H1 (cell line): ENCODE data around the gene AFF2.

ENCODE experiments used
- CBX5 ChIP-seq: fragments of 300-800, 300-1000 bp; sonication (generic); IDR thresholded peaks from 2 replicates; pipeline ENCODE4 v1.7.1; 2016; ENCODE audit warnings: antibody characterized with exemption, low read length, low read depth
- CHD1 ChIP-seq: IDR thresholded peaks from 2 replicates; pipeline ENCODE4 v1.6.1; 2012; ENCODE audit warnings: low read depth, low read length, improper control_type of control experiment
- CHD2 ChIP-seq: IDR thresholded peaks from 2 replicates; pipeline ENCODE4 v1.6.1; 2012; ENCODE audit warnings: low read length, improper control_type of control experiment
- CTCF ChIP-seq, 3 experiments: IDR thresholded peaks; 1 replicate in 2 of 3; 2 replicates in 1 of 3; pipeline versions ENCODE4 v1.5.1 to v1.6.1; 2011; ENCODE audit warnings: low read length in 3 of 3, mild to moderate bottlenecking in 3 of 3, inconsistent platforms in 2 of 3, low read depth in 1 of 3, moderate library complexity in 1 of 3; ENCODE audit not compliant: insufficient read depth in 1 of 3; ENCODE audit errors: control extremely low read depth in 1 of 3
- HDAC2 ChIP-seq, 2 experiments: fragments of 300-600 bp in 1 of 2; sonication (generic) in 1 of 2; IDR thresholded peaks; 2 replicates each; pipeline ENCODE4 v1.6.1; 2011 to 2012; ENCODE audit warnings: low read depth in 2 of 2, low read length in 2 of 2, mild to moderate bottlenecking in 2 of 2, moderate library complexity in 2 of 2, borderline replicate concordance in 1 of 2, inconsistent platforms in 1 of 2
- HDAC6 ChIP-seq: IDR thresholded peaks from one replicate; pipeline ENCODE4 v1.7.1; 2012; ENCODE audit warnings: low read depth, mild to moderate bottlenecking, inconsistent platforms, low read length, moderate library complexity
- JUN ChIP-seq: IDR thresholded peaks from 2 replicates; pipeline ENCODE4 v1.6.1; 2011; ENCODE audit warnings: low read depth, mild to moderate bottlenecking, improper control_type of control experiment, low read length
- JUND ChIP-seq: IDR thresholded peaks from 2 replicates; pipeline ENCODE4 v1.6.1; 2011; ENCODE audit warnings: mild to moderate bottlenecking, improper control_type of control experiment, low read length
- PHF8 ChIP-seq: fragments of 200-600 bp; sonication (generic); conservative IDR thresholded peaks from 2 replicates; pipeline ENCODE4 v1.7.1; 2012; ENCODE audit warnings: low read depth, mild to moderate bottlenecking, inconsistent platforms, low read length, moderate library complexity
- POLR2A ChIP-seq, 2 experiments: IDR thresholded peaks; 1 replicate in 1 of 2; 2 replicates in 1 of 2; pipeline ENCODE4 v1.6.1; 2011; ENCODE audit warnings: low read depth in 2 of 2, low read length in 2 of 2, mild to moderate bottlenecking in 2 of 2; ENCODE audit errors: control extremely low read depth in 1 of 2
- POLR2AphosphoS5 ChIP-seq: IDR thresholded peaks from 2 replicates; pipeline ENCODE4 v1.6.1; 2011; ENCODE audit warnings: low read depth, low read length
- RNF2 ChIP-seq: fragments of 200-900, 300-1000 bp; sonication (generic); IDR thresholded peaks from 2 replicates; pipeline ENCODE4 v1.7.1; 2016; ENCODE audit warnings: borderline replicate concordance, low read depth, mild to moderate bottlenecking, antibody characterized with exemption, low read length; ENCODE audit not compliant: poor library complexity, severe bottlenecking; ENCODE audit errors: missing control alignments
- SUZ12 ChIP-seq: fragments of 200-600 bp; sonication (generic); IDR thresholded peaks from 2 replicates; pipeline ENCODE4 v1.6.1; 2012; ENCODE audit warnings: mild to moderate bottlenecking, inconsistent platforms, low read length, moderate library complexity, mixed read lengths

GRCh38 chrX:148713981-148714380 is 213.6 kb downstream of the AFF2 start:
- TF ChIP-seq HDAC6 (no peak), POLR2A (IDR thresholded peaks at IDR 0.05; ENCODE audit: control extremely low read depth in 1 of 2, low read depth in 2 of 2, low read length in 2 of 2) (no peak), CHD2 (no peak), SUZ12 (no peak), JUND (no peak), CTCF (IDR thresholded peaks at IDR 0.05; ENCODE audit: control extremely low read depth in 1 of 3, insufficient read depth in 1 of 3, low read depth in 1 of 3, low read length in 3 of 3) (no peak), CHD1 (no peak), RNF2 (no peak), PHF8 (no peak), JUN (no peak), POLR2AphosphoS5 (no peak), CBX5 (no peak), HDAC2 (IDR thresholded peaks at IDR 0.05; ENCODE audit: borderline replicate concordance in 1 of 2, low read depth in 2 of 2, low read length in 2 of 2) (no peak)
